GM12878 (cell line): ENCODE data around the gene BRSK2. TPM values are rescaled to one million over a fixed set of nuclear protein-coding genes. Genes with fewer than 3 reads are reported as not detected.

Experiments
- ATAC-seq: fragments of 200-7000 bp; cut with Tn5 transposase; 3 replicates; pipeline ENCODE4 v1.9.1; 2020; ENCODE audit warnings: mild to moderate bottlenecking, moderate library complexity
- BruUV-seq: library from RNA; stranded (reverse); fragments of 400-500 nt; replicated peaks from 2 replicates; lab custom pipeline; 2021; lab: Mats Ljungman, UMichigan
- CTCF ChIA-PET: fragments of 300-600 bp; sonication (Branson Sonifier 250); formaldehyde crosslinking; extraction: SDS; loops from one replicate; lab custom pipeline; 2021; ENCODE audit warnings: inconsistent platforms; lab: Yijun Ruan, JAX
- POLR2A ChIA-PET: fragments of 350-600 bp; formaldehyde crosslinking; extraction: SDS; loops from one replicate; lab custom pipeline; 2021; ENCODE audit warnings: inconsistent platforms; lab: Charles Lee
- RAD21 ChIA-PET: fragments of 300-600 bp; sonication (Branson Sonifier 250); formaldehyde crosslinking; loops from one replicate; lab custom pipeline; 2023; ENCODE audit warnings: antibody characterized with exemption; ENCODE audit not compliant: unreplicated experiment; lab: Charles Lee
- SMC1A ChIA-PET: fragments of 300-600 bp; sonication (Branson Sonifier 250); formaldehyde crosslinking; loops from one replicate; lab custom pipeline; 2023; ENCODE audit not compliant: unreplicated experiment, uncharacterized antibody; lab: Charles Lee
- DNase-seq: peaks from one replicate; pipeline ENCODE4 v3.0.0-alpha.2; 2011; ENCODE audit warnings: low read depth, low spot score
- FAIRE-seq: peaks from 3 replicates; lab custom pipeline; 2011; peaks lifted over from hg19 to GRCh38; lab: Jason Lieb, UNC
- H2AFZ ChIP-seq: 2 replicates; pipeline ENCODE4 v1.6.0; 2011; ENCODE audit warnings: low read depth, low read length, control low read depth; ENCODE audit not compliant: control insufficient read depth
- H3K27ac ChIP-seq: 2 replicates; pipeline ENCODE4 v1.5.1; 2011; ENCODE audit warnings: control low read depth; ENCODE audit not compliant: control insufficient read depth, insufficient read depth
- H3K27me3 ChIP-seq, 2 experiments: replicated peaks in 1 of 2; 2 replicates each; pipeline versions ENCODE4 v1.6.0 to v1.6.1; 2011; ENCODE audit warnings: low read length in 1 of 2; ENCODE audit not compliant: control insufficient read depth in 2 of 2, insufficient read depth in 2 of 2
- H3K36me3 ChIP-seq, 2 experiments: 2 replicates each; pipeline ENCODE4 v1.5.1; 2011; ENCODE audit warnings: low read length in 1 of 2; ENCODE audit not compliant: control insufficient read depth in 2 of 2, insufficient read depth in 2 of 2
- H3K4me1 ChIP-seq: 2 replicates; pipeline ENCODE4 v1.6.1; 2011; ENCODE audit warnings: mild to moderate bottlenecking, low read length, moderate library complexity, mixed read lengths; ENCODE audit not compliant: control insufficient read depth, insufficient read depth
- H3K4me2 ChIP-seq: 2 replicates; pipeline ENCODE4 v1.6.0; 2011; ENCODE audit warnings: control low read depth; ENCODE audit not compliant: control insufficient read depth, insufficient read depth
- H3K4me3 ChIP-seq: fragments of 200-600 bp; sonication (generic); 2 replicates; pipeline ENCODE4 v1.5.1; 2016
- H3K79me2 ChIP-seq: 2 replicates; pipeline ENCODE4 v1.6.0; 2011; ENCODE audit warnings: low read length; ENCODE audit not compliant: control insufficient read depth, insufficient read depth
- H3K9ac ChIP-seq: 2 replicates; pipeline ENCODE4 v1.8.0; 2011; ENCODE audit warnings: low read length, control low read depth, mixed read lengths; ENCODE audit not compliant: control insufficient read depth, insufficient read depth
- H3K9me3 ChIP-seq: replicated peaks from 3 replicates; pipeline ENCODE4 v1.5.1; 2011; ENCODE audit warnings: mild to moderate bottlenecking, low read length; ENCODE audit not compliant: control insufficient read depth, insufficient read depth
- H4K20me1 ChIP-seq: 2 replicates; pipeline ENCODE4 v1.6.0; 2011; ENCODE audit not compliant: control insufficient read depth, insufficient read depth
- GABPA ChIP-seq: IDR thresholded peaks from 2 replicates; pipeline ENCODE4 v1.6.1; 2014; ENCODE audit warnings: antibody characterized with exemption, low read depth, mild to moderate bottlenecking, inconsistent platforms
- SMAD1 ChIP-seq: fragments of 450-650 bp; IDR thresholded peaks from 2 replicates; pipeline ENCODE4 v1.6.1; 2018; ENCODE audit warnings: mild to moderate bottlenecking, low read depth; ENCODE audit not compliant: partially characterized antibody
- WGBS: methylation state at CpG from one replicate; pipeline ENCODE4 v1.1.6; 2016; ENCODE audit warnings: low lambda C conversion rate; ENCODE audit not compliant: insufficient replicate concordance, insufficient coverage; ENCODE audit errors: missing lambda C conversion rate; 5-methylcytosine and 5-hydroxymethylcytosine counted together
- in situ Hi-C: fragments of 300-500 bp; cut with MboI; formaldehyde crosslinking; loops from 9 replicates; pipeline ENCODE4 v1.14.3; 2018; ENCODE audit warnings: mixed read lengths
- intact Hi-C: fragments of 100-400 bp; cut with micrococcal nuclease; formaldehyde crosslinking; loops from one replicate; pipeline ENCODE4 v1.14.2; 2022; ENCODE audit not compliant: unreplicated experiment
- polyA plus RNA-seq, 11 experiments: library from polyadenylated mRNA; depleted of rRNA in 4 of 11; unstranded in 6 of 11; stranded (reverse) in 5 of 11; fragments of >200 nt; fragmentation: Nextera tagmentation in 4 of 11; fragmentation: Illumina TruSeq in 1 of 11; extraction: Ambion mirVana in 4 of 11; extraction: Trizol in 1 of 11; gene quantifications; 1 replicate in 1 of 11; 2 replicates in 10 of 11; pipeline versions ENCODE4 v1.2.1 to v1.2.3, GENCODE V29; 2011 to 2016; ENCODE audit warnings: inconsistent platforms in 2 of 11, missing spikeins in 2 of 11, low read depth in 1 of 11
- total RNA-seq, 4 experiments: library from RNA; depleted of rRNA in 3 of 4; stranded (reverse); fragments of >200 nt in 3 of 4; fragmentation: Illumina TruSeq in 1 of 4; extraction: Trizol in 1 of 4; gene quantifications; 2 replicates each; pipeline versions ENCODE4 v1.2.1 to v1.2.3, GENCODE V29; 2013 to 2021

BRSK2 gene
- total and polyA plus RNA-seq, 10 of the 15 experiments (the other 5 are each of a cell fraction or from before 2014, with no cell fraction given) = 0.13 TPM; not detected in 9

GRCh38 chr11:1353383-1354124, 36.2 kb upstream of the BRSK2 start:
- POLR2A ChIA-PET = no interaction called here
- H3K4me1 ChIP-seq = no peaks in the 10 kb centered on the region
- no peak overlapping the region for H3K4me2 ChIP-seq
- no peak overlapping the region for H3K27ac ChIP-seq
- no peak overlapping the region for H3K9ac ChIP-seq
- H3K9me3 ChIP-seq = no peaks in the 10 kb centered on the region
- CTCF ChIA-PET = no interaction called here
- TF ChIP-seq SMAD1 = no peak
- in situ Hi-C loops = no loop called here
- DNase-seq (no peak), FAIRE-seq (no peak), ATAC-seq (no peak)
- no peak overlapping the region for H2AFZ ChIP-seq
- RAD21 ChIA-PET = no interaction called here
- no peak overlapping the region for H3K4me3 ChIP-seq
- WGBS = 59% methylated on average over 32 of the region's 32 CpGs
- no peaks in the 10 kb centered on the region for H4K20me1 ChIP-seq
- H3K27me3 ChIP-seq = no peaks in the 10 kb centered on the region
- H3K36me3 ChIP-seq = no peaks in the 10 kb centered on the region
- no TSS peak for BruUV-seq
- SMC1A ChIA-PET = no interaction called here
- no peaks in the 10 kb centered on the region for H3K79me2 ChIP-seq
- intact Hi-C loops = no loop called here

- Histone ChIP-seq H3K4me2 (no peak overlapping the region), H3K9me3 (no peaks in the 10 kb centered on the region), H3K79me2 (no peaks in the 10 kb centered on the region), H3K4me3 (no peak overlapping the region)
- no TSS peak for BruUV-seq
- WGBS = 58% methylated on average over 32 of the region's 32 CpGs
- ChIA-PET RAD21 (no interaction called here), POLR2A (no interaction called here), CTCF (interaction anchor here (0.6 kb wide), 1 partner anchor 240 kb away, joined by 3 read pairs; no protein-coding TSS in a partner anchor)
- ATAC-seq = no peak
- no peak for TF ChIP-seq GABPA
- TF ChIP-seq, all 136 proteins: peak for 0
- H2AFZ ChIP-seq = no peak overlapping the region
- H3K36me3 ChIP-seq = no peaks in the 10 kb centered on the region
- H4K20me1 ChIP-seq = no peaks in the 10 kb centered on the region
- no peak overlapping the region for H3K27ac ChIP-seq
- DNase-seq = no peak
- SMC1A ChIA-PET = no interaction called here
- FAIRE-seq = no peak
- no peaks in the 10 kb centered on the region for H3K4me1 ChIP-seq
- in situ Hi-C loops = no loop called here
- intact Hi-C loops = no loop called here
- H3K9ac ChIP-seq = no peak overlapping the region
- no peaks in the 10 kb centered on the region for H3K27me3 ChIP-seq
Measured at GRCh38 chr11:1354125-1354938, 35.4 kb upstream of the BRSK2 start.
